Hepatocyte (in vitro differentiated cells): ENCODE results near the gene OSGIN1. TPM values are rescaled to one million over a fixed set of nuclear protein-coding genes. Genes with fewer than 3 reads are reported as not detected.

Source experiments
- DNase-seq: peaks from one replicate; pipeline ENCODE4 v3.0.0-alpha.2; 2016; ENCODE audit warnings: low spot score
- H2AFZ ChIP-seq: fragments of 200-600 bp; sonication (generic); 2 replicates; pipeline ENCODE4 v1.6.0; 2016; ENCODE audit warnings: antibody characterized with exemption, mild to moderate bottlenecking
- H3K27ac ChIP-seq: fragments of 200-600 bp; sonication (generic); 2 replicates; pipeline ENCODE4 v1.5.1; 2016; ENCODE audit warnings: mild to moderate bottlenecking
- H3K27me3 ChIP-seq: fragments of 200-600 bp; sonication (generic); 2 replicates; pipeline ENCODE4 v1.6.1; 2016
- H3K36me3 ChIP-seq: fragments of 200-600 bp; sonication (generic); replicated peaks from 2 replicates; pipeline ENCODE4 v1.5.1; 2016; ENCODE audit warnings: low read depth; ENCODE audit not compliant: insufficient read depth
- H3K4me1 ChIP-seq: fragments of 200-600 bp; sonication (generic); 2 replicates; pipeline ENCODE4 v1.5.1; 2016; ENCODE audit warnings: mild to moderate bottlenecking, moderate library complexity; ENCODE audit not compliant: insufficient read depth
- H3K4me2 ChIP-seq: fragments of 200-600 bp; sonication (generic); 2 replicates; pipeline ENCODE4 v1.6.0; 2016
- H3K4me3 ChIP-seq: fragments of 200-600 bp; sonication (generic); 2 replicates; pipeline ENCODE4 v1.5.1; 2016; ENCODE audit warnings: mild to moderate bottlenecking
- H3K79me2 ChIP-seq: fragments of 200-600 bp; sonication (generic); 2 replicates; pipeline ENCODE4 v1.6.0; 2017; ENCODE audit warnings: mild to moderate bottlenecking
- H3K9me2 ChIP-seq: fragments of 200-600 bp; sonication (generic); replicated peaks from 2 replicates; pipeline ENCODE4 v1.6.0; 2017; ENCODE audit warnings: mild to moderate bottlenecking; ENCODE audit not compliant: insufficient read depth
- H3K9me3 ChIP-seq: fragments of 200-600 bp; sonication (generic); 2 replicates; pipeline ENCODE4 v1.5.1; 2016; ENCODE audit warnings: low read depth, mild to moderate bottlenecking
- H4K20me1 ChIP-seq: fragments of 200-600 bp; sonication (generic); 2 replicates; pipeline ENCODE4 v1.6.0; 2016; ENCODE audit warnings: mild to moderate bottlenecking; ENCODE audit not compliant: insufficient read depth, poor library complexity, severe bottlenecking
- CTCF ChIP-seq: fragments of 200-600 bp; sonication (generic); IDR thresholded peaks from 2 replicates; pipeline ENCODE4 v1.5.1; 2016; ENCODE audit warnings: antibody characterized with exemption, mild to moderate bottlenecking; ENCODE audit not compliant: poor library complexity
- EZH2 ChIP-seq: fragments of 200-600 bp; sonication (generic); IDR thresholded peaks from 2 replicates; pipeline ENCODE4 v1.6.1; 2016; ENCODE audit warnings: antibody characterized with exemption, mild to moderate bottlenecking, borderline replicate concordance
- EZH2phosphoT487 ChIP-seq: fragments of 200-600 bp; sonication (generic); IDR thresholded peaks from one replicate; pipeline ENCODE4 v1.6.1; 2018; ENCODE audit warnings: antibody characterized with exemption, mild to moderate bottlenecking, low read depth, moderate library complexity; ENCODE audit not compliant: unreplicated experiment, severe bottlenecking
- WGBS: methylation state at CpG from one replicate; pipeline ENCODE4 v1.1.6; 2016; ENCODE audit warnings: low lambda C conversion rate; ENCODE audit errors: missing lambda C conversion rate; 5-methylcytosine and 5-hydroxymethylcytosine counted together
- polyA plus RNA-seq: library from polyadenylated mRNA; unstranded; fragments of >200 nt; fragmentation: Nextera tagmentation; extraction: Ambion mirVana; gene quantifications from 2 replicates; pipeline ENCODE4 v1.2.1, GENCODE V29; 2016
- total RNA-seq: library from RNA; depleted of rRNA; stranded (reverse); fragments of >200 nt; gene quantifications from 2 replicates; pipeline ENCODE4 v1.2.3, GENCODE V29; 2014

The OSGIN1 gene
- total and polyA plus RNA-seq, 2 experiments from 2014 or later, result 1.9 to 10.0 TPM

GRCh38 chr16:83996481-83997252 is 43.6 kb downstream of the OSGIN1 start:
- WGBS, result 89% methylated on average over 15 of the region's 15 CpGs
- DNase-seq, result no peak
- Histone ChIP-seq H3K27ac (no peak overlapping the region), H3K4me2 (no peak overlapping the region), H3K27me3 (no peaks in the 10 kb centered on the region), H3K9me3 (no peaks in the 10 kb centered on the region), H3K4me3 (no peak overlapping the region), H3K9me2 (no peaks in the 10 kb centered on the region), H3K4me1 (peaks cover 3% of the 10 kb centered on the region), H3K79me2 (no peaks in the 10 kb centered on the region), H3K36me3 (no peaks in the 10 kb centered on the region), H2AFZ (no peak overlapping the region), H4K20me1 (no peaks in the 10 kb centered on the region)
- TF ChIP-seq EZH2 (no peak), CTCF (no peak), EZH2phosphoT487 (no peak)

- Histone ChIP-seq H2AFZ (no peak overlapping the region), H3K4me1 (no peaks in the 10 kb centered on the region), H3K9me2 (no peaks in the 10 kb centered on the region), H3K79me2 (no peaks in the 10 kb centered on the region), H3K36me3 (no peaks in the 10 kb centered on the region), H4K20me1 (no peaks in the 10 kb centered on the region), H3K4me2 (no peak overlapping the region), H3K27me3 (no peaks in the 10 kb centered on the region), H3K4me3 (no peak overlapping the region), H3K27ac (no peak overlapping the region), H3K9me3 (no peaks in the 10 kb centered on the region)
- WGBS, result 90% methylated on average over 13 of the region's 13 CpGs
- TF ChIP-seq CTCF, result no peak
- TF ChIP-seq EZH2phosphoT487, result no peak
- TF ChIP-seq EZH2, result no peak
- no peak for DNase-seq
Observed at GRCh38 chr16:83998091-83998490, 45.1 kb downstream of the OSGIN1 start.

GRCh38 chr16:84000989-84001642 is 48.1 kb downstream of the OSGIN1 start:
- Histone ChIP-seq H3K79me2 (no peaks in the 10 kb centered on the region), H3K36me3 (no peaks in the 10 kb centered on the region), H3K27ac (no peak overlapping the region), H3K4me3 (no peak overlapping the region), H3K9me2 (no peaks in the 10 kb centered on the region), H2AFZ (no peak overlapping the region), H3K9me3 (no peaks in the 10 kb centered on the region), H3K4me1 (no peaks in the 10 kb centered on the region), H3K27me3 (no peaks in the 10 kb centered on the region), H4K20me1 (no peaks in the 10 kb centered on the region), H3K4me2 (no peak overlapping the region)
- WGBS, result 78% methylated on average over 13 of the region's 13 CpGs
- DNase-seq, result no peak
- TF ChIP-seq CTCF, result no peak
- no peak for TF ChIP-seq EZH2
- TF ChIP-seq EZH2phosphoT487, result no peak
